A549 (cell line): ENCODE results near the gene GRIK4. TPM values are rescaled to one million over a fixed set of nuclear protein-coding genes. Genes with fewer than 3 reads are reported as not detected.

ENCODE experiments used
- ATAC-seq, 2 experiments: fragments of 200-7000 bp in 1 of 2; fragments of >200 bp in 1 of 2; cut with Nextera tagmentation in 1 of 2; cut with Tn5 transposase in 1 of 2; 3 replicates each; pipeline versions ENCODE4 v1.8.0 to v1.9.1; 2018 to 2020; ENCODE audit warnings: mild to moderate bottlenecking in 1 of 2, moderate library complexity in 1 of 2
- CTCF ChIA-PET: fragments of 300-600 bp; sonication (Branson Sonifier 250); formaldehyde crosslinking; extraction: SDS; loops from one replicate; lab custom pipeline; 2021; ENCODE audit warnings: antibody characterized with exemption, inconsistent platforms; lab: Yijun Ruan, JAX
- POLR2A ChIA-PET: fragments of 350-600 bp; formaldehyde crosslinking; extraction: SDS; loops from one replicate; lab custom pipeline; 2021; ENCODE audit warnings: antibody characterized with exemption, inconsistent platforms; lab: Yijun Ruan, JAX
- DNase-seq, 2 experiments: peaks; one replicate each; pipeline versions ENCODE4 v3.0.0 to v3.0.0-alpha.2; 2011 to 2016; ENCODE audit warnings: low read depth in 1 of 2, low spot score in 1 of 2
- FAIRE-seq: peaks from 2 replicates; lab custom pipeline; 2011; peaks lifted over from hg19 to GRCh38; lab: Jason Lieb, UNC
- H3K27ac ChIP-seq, 2 experiments: fragments of >200 bp; sonication (Bioruptor Twin); formaldehyde crosslinking; 3 replicates each; pipeline ENCODE4 v1.5.1; 2016 to 2017
- H3K4me1 ChIP-seq: fragments of >200 bp; sonication (Bioruptor Twin); formaldehyde crosslinking; 3 replicates; pipeline ENCODE4 v1.6.1; 2016
- H3K4me2 ChIP-seq: fragments of >200 bp; sonication (Bioruptor Twin); formaldehyde crosslinking; 3 replicates; pipeline ENCODE4 v1.6.1; 2016
- H3K4me3 ChIP-seq: fragments of >200 bp; sonication (Bioruptor Twin); formaldehyde crosslinking; 3 replicates; pipeline ENCODE4 v1.5.1; 2016
- H3K9me3 ChIP-seq: fragments of >200 bp; sonication (Bioruptor Twin); formaldehyde crosslinking; 3 replicates; pipeline ENCODE4 v1.6.1; 2016
- ATOH8 ChIP-seq: fragments of 250-450 bp; sonication (Bioruptor Pico); IDR thresholded peaks from 2 replicates; pipeline ENCODE4 v1.5.0; 2020; ENCODE audit warnings: low read depth, mild to moderate bottlenecking, moderate library complexity
- CBX2 ChIP-seq: fragments of 200-600 bp; sonication (generic); IDR thresholded peaks from 2 replicates; pipeline ENCODE4 v1.6.1; 2016; ENCODE audit warnings: low read depth, mild to moderate bottlenecking, borderline replicate concordance
- CBX8 ChIP-seq: fragments of 200-600 bp; sonication (generic); IDR thresholded peaks from 2 replicates; pipeline ENCODE4 v1.6.1; 2016
- CEBPB ChIP-seq, 2 experiments: fragments of >200 bp in 1 of 2; sonication (Bioruptor Twin) in 1 of 2; formaldehyde crosslinking in 1 of 2; IDR thresholded peaks; 2 replicates each; pipeline ENCODE4 v1.6.1; 2012 to 2016
- CHD4 ChIP-seq: fragments of 200-600 bp; sonication (generic); IDR thresholded peaks from 2 replicates; pipeline ENCODE4 v1.6.1; 2016; ENCODE audit warnings: antibody characterized with exemption, mild to moderate bottlenecking, borderline replicate concordance
- EHMT2 ChIP-seq: fragments of 200-600 bp; sonication (generic); IDR thresholded peaks from 2 replicates; pipeline ENCODE4 v1.6.1; 2016; ENCODE audit warnings: antibody characterized with exemption, low read depth, mild to moderate bottlenecking, moderate library complexity
- ESRRA ChIP-seq: fragments of 150-350 bp; IDR thresholded peaks from 2 replicates; pipeline ENCODE4 v1.6.1; 2014; ENCODE audit warnings: mild to moderate bottlenecking, low read length, borderline replicate concordance
- FOXS1 ChIP-seq: fragments of 250-450 bp; sonication (Bioruptor Pico); IDR thresholded peaks from 2 replicates; pipeline ENCODE4 v1.5.0; 2020; ENCODE audit warnings: mild to moderate bottlenecking, moderate library complexity
- GATA3 ChIP-seq: IDR thresholded peaks from 2 replicates; pipeline ENCODE4 v1.6.1; 2012; ENCODE audit warnings: borderline replicate concordance
- HES2 ChIP-seq: fragments of >200 bp; sonication (Bioruptor Twin); formaldehyde crosslinking; IDR thresholded peaks from 2 replicates; pipeline ENCODE4 v1.6.1; 2016
- HOXA7 ChIP-seq: fragments of 250-450 bp; sonication (Bioruptor Pico); IDR thresholded peaks from 2 replicates; pipeline ENCODE4 v1.5.0; 2020; ENCODE audit warnings: mild to moderate bottlenecking, moderate library complexity
- HOXB5 ChIP-seq: fragments of 250-450 bp; sonication (Bioruptor Pico); IDR thresholded peaks from 2 replicates; pipeline ENCODE4 v1.5.0; 2020; ENCODE audit warnings: mild to moderate bottlenecking, moderate library complexity
- KDM1A ChIP-seq: fragments of 200-600 bp; sonication (generic); IDR thresholded peaks from 2 replicates; pipeline ENCODE4 v1.6.1; 2016; ENCODE audit warnings: low read depth, mild to moderate bottlenecking
- MAFK ChIP-seq: fragments of 450-650 bp; IDR thresholded peaks from 2 replicates; pipeline ENCODE4 v1.6.1; 2014; ENCODE audit not compliant: partially characterized antibody
- NFE2L2 ChIP-seq: fragments of 150-350 bp; conservative IDR thresholded peaks from 2 replicates; pipeline ENCODE4 v1.6.1; 2014; ENCODE audit warnings: low read length
- RAD21 ChIP-seq, 2 experiments: fragments of >200 bp in 1 of 2; sonication (Bioruptor Twin) in 1 of 2; formaldehyde crosslinking in 1 of 2; IDR thresholded peaks in 1 of 2; conservative IDR thresholded peaks in 1 of 2; 2 replicates in 1 of 2; 3 replicates in 1 of 2; pipeline ENCODE4 v1.6.1; 2012 to 2018; ENCODE audit warnings: inconsistent platforms in 1 of 2
- RARB ChIP-seq: fragments of 250-450 bp; sonication (Bioruptor Pico); IDR thresholded peaks from 2 replicates; pipeline ENCODE4 v1.8.0; 2021; ENCODE audit warnings: mild to moderate bottlenecking, moderate library complexity
- REST ChIP-seq: fragments of 200-600 bp; sonication (generic); IDR thresholded peaks from 2 replicates; pipeline ENCODE4 v1.6.1; 2016; ENCODE audit warnings: antibody characterized with exemption, mild to moderate bottlenecking, moderate library complexity
- RFX5 ChIP-seq: fragments of 450-650 bp; IDR thresholded peaks from 2 replicates; pipeline ENCODE4 v1.7.1; 2014; ENCODE audit warnings: antibody characterized with exemption, mild to moderate bottlenecking, moderate library complexity
- RNF2 ChIP-seq: fragments of 200-600 bp; sonication (generic); IDR thresholded peaks from 2 replicates; pipeline ENCODE4 v1.6.1; 2016; ENCODE audit warnings: low read depth, mild to moderate bottlenecking, antibody characterized with exemption, moderate library complexity, borderline replicate concordance
- SMC3 ChIP-seq: fragments of >200 bp; sonication (Bioruptor Twin); formaldehyde crosslinking; IDR thresholded peaks from 3 replicates; pipeline ENCODE4 v1.6.1; 2018; ENCODE audit warnings: inconsistent platforms
- SREBF2 ChIP-seq: fragments of 450-650 bp; IDR thresholded peaks from 2 replicates; pipeline ENCODE4 v1.6.1; 2014; ENCODE audit warnings: mild to moderate bottlenecking, moderate library complexity
- TP53 ChIP-seq: fragments of 250-450 bp; sonication (Bioruptor Pico); IDR thresholded peaks from 2 replicates; pipeline ENCODE4 v1.5.0; 2021; ENCODE audit warnings: mild to moderate bottlenecking, moderate library complexity
- USF2 ChIP-seq: fragments of 450-650 bp; IDR thresholded peaks from 2 replicates; pipeline ENCODE4 v1.6.1; 2014; ENCODE audit warnings: antibody characterized with exemption
- ZSCAN20 ChIP-seq: fragments of 250-450 bp; sonication (Bioruptor Pico); IDR thresholded peaks from 2 replicates; pipeline ENCODE4 v1.8.0; 2022; ENCODE audit warnings: mild to moderate bottlenecking, moderate library complexity
- WGBS: methylation state at CpG from one replicate; pipeline ENCODE4 v1.1.6; 2017; ENCODE audit errors: missing lambda C conversion rate; 5-methylcytosine and 5-hydroxymethylcytosine counted together
- polyA plus RNA-seq, 4 experiments: library from polyadenylated mRNA; depleted of rRNA in 3 of 4; stranded (reverse); fragments of >200 nt; fragmentation: RNase III in 1 of 4; extraction: RNeasy Plus Mini Kit Qiagen cat#74134 plus additional on column Dnase treatment in 1 of 4; gene quantifications; 2 replicates in 3 of 4; 3 replicates in 1 of 4; pipeline ENCODE4 v1.2.3, GENCODE V29; 2011 to 2017

The GRIK4 gene
- polyA plus RNA-seq, 2 of the 4 experiments (the other 2 are of a cell fraction) = 0.01 TPM; not detected in 1

- Histone ChIP-seq H3K4me2 (no peak overlapping the region), H3K27ac (no peak overlapping the region), H3K4me1 (no peaks in the 10 kb centered on the region), H3K9me3 (no peaks in the 10 kb centered on the region), H3K4me3 (no peak overlapping the region)
- TF ChIP-seq CBX8 = no peak
- TF ChIP-seq RARB = no peak
- TF ChIP-seq SREBF2 = no peak
- no peak for TF ChIP-seq HES2
- CTCF ChIA-PET = no interaction called here
- 82% methylated on average over 5 of the region's 12 CpGs for WGBS
- no peak for DNase-seq
- no peak for FAIRE-seq
- POLR2A ChIA-PET = no interaction called here
- no peak for ATAC-seq
Measured at GRCh38 chr11:120645639-120646038, 134.1 kb downstream of the GRIK4 start.

- H3K9me3 ChIP-seq = no peaks in the 10 kb centered on the region
- CTCF ChIA-PET = no interaction called here
- no peak for FAIRE-seq
- no peak for DNase-seq
- POLR2A ChIA-PET = no interaction called here
- H3K4me3 ChIP-seq = no peak overlapping the region
- ATAC-seq = no peak
- TF ChIP-seq FOXS1 (CRISPR knock-in tag) (no peak), USF2 (no peak), RFX5 (no peak), ATOH8 (CRISPR knock-in tag) (no peak), HES2 (no peak), CBX2 (no peak), HOXA7 (CRISPR knock-in tag) (no peak), RNF2 (no peak), ZSCAN20 (CRISPR knock-in tag) (no peak), CEBPB (IDR thresholded peaks at IDR 0.05) (no peak), REST (no peak), ESRRA (no peak), TP53 (CRISPR knock-in tag) (no peak)
- H3K27ac ChIP-seq = no peak overlapping the region
- 43% methylated on average over 2 of the region's 3 CpGs for whole genome bisulfite sequencing
- no peak overlapping the region for H3K4me2 ChIP-seq
- H3K4me1 ChIP-seq = no peaks in the 10 kb centered on the region
Measured at GRCh38 chr11:120646206-120646605, 134.7 kb downstream of the GRIK4 start.

- WGBS = 67% methylated on average over 1 of the region's 12 CpGs
- H3K9me3 ChIP-seq = no peaks in the 10 kb centered on the region
- FAIRE-seq = no peak
- TF ChIP-seq REST = no peak
- TF ChIP-seq ZSCAN20 (CRISPR knock-in tag) = no peak
- TF ChIP-seq HOXB5 (CRISPR knock-in tag) = no peak
- TF ChIP-seq GATA3 = no peak
- TF ChIP-seq NFE2L2 = no peak
- no peak for TF ChIP-seq RARB
- no peak for TF ChIP-seq MAFK
- TF ChIP-seq EHMT2 = no peak
- TF ChIP-seq KDM1A = no peak
- TF ChIP-seq CEBPB (IDR thresholded peaks at IDR 0.05) = no peak
- no peak for TF ChIP-seq RAD21 (conservative IDR thresholded peaks at IDR 0.05 in 1 of 2, IDR thresholded peaks at IDR 0.05 in 1 of 2)
- TF ChIP-seq SMC3 = no peak
- no peak for TF ChIP-seq CHD4
- no peak for TF ChIP-seq RFX5
Measured at GRCh38 chr11:120647681-120648080, 136.1 kb downstream of the GRIK4 start.

More at GRCh38 chr11:120647681-120648080, 136.1 kb downstream of the GRIK4 start:
- ChIA-PET POLR2A (no interaction called here), CTCF (no interaction called here)
- no peak for ATAC-seq
- H3K4me3 ChIP-seq = no peak overlapping the region
- DNase-seq = no peak
- no peaks in the 10 kb centered on the region for H3K4me1 ChIP-seq
- no peak overlapping the region for H3K4me2 ChIP-seq
- no peak overlapping the region for H3K27ac ChIP-seq
